Astrocyte (in vitro differentiated cells and primary cell): ENCODE results near the gene SYVN1.

Source experiments
- EZH2 ChIP-seq: IDR thresholded peaks from 2 replicates; pipeline ENCODE4 v1.6.1; 2012; ENCODE audit warnings: mild to moderate bottlenecking, low read length, inconsistent platforms; ENCODE audit not compliant: insufficient read depth
- TF ChIP-seq, protein P1 (sequence below): IDR thresholded peaks from 2 replicates; pipeline ENCODE4 v1.5.1; 2011; ENCODE audit warnings: low read depth, mild to moderate bottlenecking, inconsistent platforms, low read length, moderate library complexity; ENCODE audit not compliant: insufficient read depth

DNA sequence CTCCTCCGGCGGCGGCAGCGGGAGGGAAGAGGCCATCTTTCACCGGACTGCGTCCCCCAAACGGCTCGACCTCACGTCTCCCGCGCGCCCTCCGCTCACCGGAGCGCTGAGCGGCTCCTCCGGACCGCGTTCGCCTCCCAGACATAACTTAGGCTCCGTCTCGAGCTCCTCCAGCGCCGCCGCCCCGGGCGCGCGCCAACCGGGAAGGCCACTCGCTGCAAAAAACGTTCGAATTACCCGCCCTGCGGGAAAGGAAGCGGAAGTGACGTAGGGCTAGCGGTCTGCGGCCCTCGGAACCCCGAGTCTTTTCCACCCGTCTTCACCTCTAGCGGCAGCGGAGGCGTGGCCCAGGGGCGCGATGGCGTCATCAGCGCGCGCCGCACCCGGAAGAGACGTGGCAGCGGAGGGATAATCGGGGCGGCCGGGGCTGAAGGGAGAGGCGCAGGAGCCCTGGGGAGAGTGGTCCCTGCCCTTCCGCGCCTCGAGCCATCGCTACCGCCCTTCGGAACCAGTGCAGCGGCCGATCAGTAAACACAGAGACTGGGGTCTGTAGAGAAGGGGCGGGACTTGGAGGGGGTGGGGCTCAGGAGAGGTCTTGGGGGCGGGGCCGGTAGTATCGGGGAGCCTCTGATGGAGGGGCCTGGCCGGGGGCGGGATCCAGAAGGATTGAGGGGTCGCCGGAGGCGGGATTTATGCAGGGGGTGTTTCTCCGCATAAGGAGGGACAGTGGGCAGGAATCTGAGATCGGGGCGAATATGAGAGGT lies 50.3 kb downstream of the SYVN1 start, which contains the start of the genes CDCA5 and ZFPL1:
- TF ChIP-seq, protein P1, sequence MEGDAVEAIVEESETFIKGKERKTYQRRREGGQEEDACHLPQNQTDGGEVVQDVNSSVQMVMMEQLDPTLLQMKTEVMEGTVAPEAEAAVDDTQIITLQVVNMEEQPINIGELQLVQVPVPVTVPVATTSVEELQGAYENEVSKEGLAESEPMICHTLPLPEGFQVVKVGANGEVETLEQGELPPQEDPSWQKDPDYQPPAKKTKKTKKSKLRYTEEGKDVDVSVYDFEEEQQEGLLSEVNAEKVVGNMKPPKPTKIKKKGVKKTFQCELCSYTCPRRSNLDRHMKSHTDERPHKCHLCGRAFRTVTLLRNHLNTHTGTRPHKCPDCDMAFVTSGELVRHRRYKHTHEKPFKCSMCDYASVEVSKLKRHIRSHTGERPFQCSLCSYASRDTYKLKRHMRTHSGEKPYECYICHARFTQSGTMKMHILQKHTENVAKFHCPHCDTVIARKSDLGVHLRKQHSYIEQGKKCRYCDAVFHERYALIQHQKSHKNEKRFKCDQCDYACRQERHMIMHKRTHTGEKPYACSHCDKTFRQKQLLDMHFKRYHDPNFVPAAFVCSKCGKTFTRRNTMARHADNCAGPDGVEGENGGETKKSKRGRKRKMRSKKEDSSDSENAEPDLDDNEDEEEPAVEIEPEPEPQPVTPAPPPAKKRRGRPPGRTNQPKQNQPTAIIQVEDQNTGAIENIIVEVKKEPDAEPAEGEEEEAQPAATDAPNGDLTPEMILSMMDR = no peak
- no peak for TF ChIP-seq EZH2
